ENCODE measurements around the gene TBX10.
"Not testable (repeated sequence)": the region's sequence is repeated elsewhere in the genome, so short reads cannot be mapped to it uniquely, and the experiment has no call there.

DNA sequence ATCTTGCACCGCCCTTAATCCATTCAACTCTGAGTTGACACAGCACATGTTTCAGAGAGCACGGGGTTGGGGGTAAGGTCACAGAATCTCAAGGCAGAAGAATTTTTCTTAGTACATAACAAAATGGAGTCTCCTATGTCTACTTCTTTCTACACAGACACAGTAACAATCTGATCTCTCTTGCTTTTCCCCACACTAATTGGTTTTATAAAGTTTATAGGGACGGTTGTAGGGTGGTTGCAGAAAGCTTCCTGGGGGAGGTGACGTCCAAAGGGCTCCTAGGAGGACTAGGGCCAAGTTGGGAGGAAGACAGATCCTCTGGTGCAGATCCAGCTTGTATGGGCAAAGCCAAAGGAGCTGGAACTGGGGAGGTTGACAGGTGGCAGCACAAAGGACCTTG is 35.4 kb downstream of the TBX10 start:
- TF ChIP-seq, protein P1, sequence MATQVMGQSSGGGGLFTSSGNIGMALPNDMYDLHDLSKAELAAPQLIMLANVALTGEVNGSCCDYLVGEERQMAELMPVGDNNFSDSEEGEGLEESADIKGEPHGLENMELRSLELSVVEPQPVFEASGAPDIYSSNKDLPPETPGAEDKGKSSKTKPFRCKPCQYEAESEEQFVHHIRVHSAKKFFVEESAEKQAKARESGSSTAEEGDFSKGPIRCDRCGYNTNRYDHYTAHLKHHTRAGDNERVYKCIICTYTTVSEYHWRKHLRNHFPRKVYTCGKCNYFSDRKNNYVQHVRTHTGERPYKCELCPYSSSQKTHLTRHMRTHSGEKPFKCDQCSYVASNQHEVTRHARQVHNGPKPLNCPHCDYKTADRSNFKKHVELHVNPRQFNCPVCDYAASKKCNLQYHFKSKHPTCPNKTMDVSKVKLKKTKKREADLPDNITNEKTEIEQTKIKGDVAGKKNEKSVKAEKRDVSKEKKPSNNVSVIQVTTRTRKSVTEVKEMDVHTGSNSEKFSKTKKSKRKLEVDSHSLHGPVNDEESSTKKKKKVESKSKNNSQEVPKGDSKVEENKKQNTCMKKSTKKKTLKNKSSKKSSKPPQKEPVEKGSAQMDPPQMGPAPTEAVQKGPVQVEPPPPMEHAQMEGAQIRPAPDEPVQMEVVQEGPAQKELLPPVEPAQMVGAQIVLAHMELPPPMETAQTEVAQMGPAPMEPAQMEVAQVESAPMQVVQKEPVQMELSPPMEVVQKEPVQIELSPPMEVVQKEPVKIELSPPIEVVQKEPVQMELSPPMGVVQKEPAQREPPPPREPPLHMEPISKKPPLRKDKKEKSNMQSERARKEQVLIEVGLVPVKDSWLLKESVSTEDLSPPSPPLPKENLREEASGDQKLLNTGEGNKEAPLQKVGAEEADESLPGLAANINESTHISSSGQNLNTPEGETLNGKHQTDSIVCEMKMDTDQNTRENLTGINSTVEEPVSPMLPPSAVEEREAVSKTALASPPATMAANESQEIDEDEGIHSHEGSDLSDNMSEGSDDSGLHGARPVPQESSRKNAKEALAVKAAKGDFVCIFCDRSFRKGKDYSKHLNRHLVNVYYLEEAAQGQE (IDR thresholded peaks at IDR 0.05) = not testable (repeated sequence)
- TF ChIP-seq, protein P2, sequence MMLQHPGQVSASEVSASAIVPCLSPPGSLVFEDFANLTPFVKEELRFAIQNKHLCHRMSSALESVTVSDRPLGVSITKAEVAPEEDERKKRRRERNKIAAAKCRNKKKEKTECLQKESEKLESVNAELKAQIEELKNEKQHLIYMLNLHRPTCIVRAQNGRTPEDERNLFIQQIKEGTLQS (IDR thresholded peaks at IDR 0.05) = not testable (repeated sequence)
